ENCODE data around the gene ABHD8.
"Not testable (repeated sequence)": the region's sequence is repeated elsewhere in the genome, so short reads cannot be mapped to it uniquely, and the experiment has no call there.

The ABHD8 gene

GRCh38 chr19:17302391-17303166, 646 bp downstream of the ABHD8 start:
- Histone ChIP-seq H3K4me3 (ENCODE audit: insufficient read length, low read depth) (peak overlapping the region; percentile 61), H3K9ac (ENCODE audit: insufficient read length, low read depth) (peak overlapping the region; percentile 80), H3K27me3 (ENCODE audit: insufficient read depth, insufficient read length) (no peaks in the 10 kb centered on the region), H3K4me1 (ENCODE audit: insufficient read depth, insufficient read length) (peaks cover 9% of the 10 kb centered on the region), H3K36me3 (ENCODE audit: insufficient read depth, insufficient read length, low read length) (peaks cover 22% of the 10 kb centered on the region), H3K9me3 (ENCODE audit: insufficient read depth, low read length) (peaks cover 10% of the 10 kb centered on the region; the same call in 1 of the 2 replicates)
- no peak for TF ChIP-seq YY1 (IDR thresholded peaks at IDR 0.05; ENCODE audit: insufficient read depth, insufficient read length)
- no peak for TF ChIP-seq SUZ12 (IDR thresholded peaks at IDR 0.05; ENCODE audit: extremely low read depth, insufficient read depth, insufficient read length)
- no peak for TF ChIP-seq ZNF274 (IDR thresholded peaks at IDR 0.05; ENCODE audit: low read depth, low read length)
- no peak for DNase-seq (ENCODE audit: low read depth, low spot score)

- TF ChIP-seq ZNF274 (IDR thresholded peaks at IDR 0.05; ENCODE audit: low read depth, low read length) = no peak
- no peak for TF ChIP-seq YY1 (IDR thresholded peaks at IDR 0.05; ENCODE audit: insufficient read depth, insufficient read length)
- TF ChIP-seq SUZ12 (IDR thresholded peaks at IDR 0.05; ENCODE audit: extremely low read depth, insufficient read depth, insufficient read length) = no peak
- H3K9me3 ChIP-seq (ENCODE audit: insufficient read depth, low read length) = peaks cover 14% of the 10 kb centered on the region; the same call in 1 of the 2 replicates
- DNase-seq (ENCODE audit: low read depth, low spot score) = no peak
- no peak overlapping the region for H3K9ac ChIP-seq (ENCODE audit: insufficient read length, low read depth)
- no peak overlapping the region for H3K4me3 ChIP-seq (ENCODE audit: insufficient read length, low read depth)
- H3K27me3 ChIP-seq (ENCODE audit: insufficient read depth, insufficient read length) = no peaks in the 10 kb centered on the region
- H3K36me3 ChIP-seq (ENCODE audit: insufficient read depth, insufficient read length, low read length) = peaks cover 25% of the 10 kb centered on the region
- peaks cover 9% of the 10 kb centered on the region for H3K4me1 ChIP-seq (ENCODE audit: insufficient read depth, insufficient read length)
Measured at GRCh38 chr19:17300992-17301619, 2.1 kb downstream of the ABHD8 start.

- Histone ChIP-seq H3K4me1 (ENCODE audit: insufficient read depth, insufficient read length) (peaks cover 11% of the 10 kb centered on the region), H3K27me3 (ENCODE audit: insufficient read depth, insufficient read length) (no peaks in the 10 kb centered on the region), H3K4me3 (ENCODE audit: insufficient read length, low read depth) (no peak overlapping the region), H3K9ac (ENCODE audit: insufficient read length, low read depth) (no peak overlapping the region), H3K9me3 (ENCODE audit: insufficient read depth, low read length) (peaks cover 14% of the 10 kb centered on the region; the same call in 1 of the 2 replicates), H3K36me3 (ENCODE audit: insufficient read depth, insufficient read length, low read length) (peaks cover 39% of the 10 kb centered on the region)
- no peak for DNase-seq (ENCODE audit: low read depth, low spot score)
- TF ChIP-seq ZNF274 (IDR thresholded peaks at IDR 0.05; ENCODE audit: low read depth, low read length) (no peak), YY1 (IDR thresholded peaks at IDR 0.05; ENCODE audit: insufficient read depth, insufficient read length) (no peak)
Measured at GRCh38 chr19:17296976-17297375, 6.2 kb downstream of the ABHD8 start.

GRCh38 chr19:17296273-17296672, 7.0 kb downstream of the ABHD8 start:
- TF ChIP-seq ZNF274 (IDR thresholded peaks at IDR 0.05; ENCODE audit: low read depth, low read length) (no peak), YY1 (IDR thresholded peaks at IDR 0.05; ENCODE audit: insufficient read depth, insufficient read length) (no peak), SUZ12 (IDR thresholded peaks at IDR 0.05; ENCODE audit: extremely low read depth, insufficient read depth, insufficient read length) (no peak)
- peaks cover 14% of the 10 kb centered on the region; the same call in 1 of the 2 replicates for H3K9me3 ChIP-seq (ENCODE audit: insufficient read depth, low read length)
- no peak for DNase-seq (ENCODE audit: low read depth, low spot score)
- H3K4me1 ChIP-seq (ENCODE audit: insufficient read depth, insufficient read length) = peaks cover 7% of the 10 kb centered on the region
- peaks cover 33% of the 10 kb centered on the region for H3K36me3 ChIP-seq (ENCODE audit: insufficient read depth, insufficient read length, low read length)
- H3K27me3 ChIP-seq (ENCODE audit: insufficient read depth, insufficient read length) = no peaks in the 10 kb centered on the region
- no peak overlapping the region for H3K9ac ChIP-seq (ENCODE audit: insufficient read length, low read depth)
- H3K4me3 ChIP-seq (ENCODE audit: insufficient read length, low read depth) = no peak overlapping the region

GRCh38 chr19:17295551-17295950, 7.7 kb downstream of the ABHD8 start:
- not testable (repeated sequence) for H3K9ac ChIP-seq (ENCODE audit: insufficient read length, low read depth); H3K4me1 ChIP-seq (ENCODE audit: insufficient read depth, insufficient read length); H3K27me3 ChIP-seq (ENCODE audit: insufficient read depth, insufficient read length); H3K4me3 ChIP-seq (ENCODE audit: insufficient read length, low read depth); DNase-seq (ENCODE audit: low read depth, low spot score)
- Histone ChIP-seq H3K9me3 (ENCODE audit: insufficient read depth, low read length) (peaks cover 14% of the 10 kb centered on the region; the same call in 1 of the 2 replicates), H3K36me3 (ENCODE audit: insufficient read depth, insufficient read length, low read length) (peaks cover 26% of the 10 kb centered on the region)

GRCh38 chr19:17294051-17294891, 9.0 kb downstream of the ABHD8 start:
- Histone ChIP-seq H3K4me1 (ENCODE audit: insufficient read depth, insufficient read length) (peaks cover 9% of the 10 kb centered on the region), H3K27me3 (ENCODE audit: insufficient read depth, insufficient read length) (no peaks in the 10 kb centered on the region), H3K9me3 (ENCODE audit: insufficient read depth, low read length) (peaks cover 14% of the 10 kb centered on the region; the same call in 1 of the 2 replicates), H3K9ac (ENCODE audit: insufficient read length, low read depth) (no peak overlapping the region), H3K36me3 (ENCODE audit: insufficient read depth, insufficient read length, low read length) (peaks cover 26% of the 10 kb centered on the region), H3K4me3 (ENCODE audit: insufficient read length, low read depth) (peak overlapping the region; percentile 29)
- no peak for TF ChIP-seq SUZ12 (IDR thresholded peaks at IDR 0.05; ENCODE audit: extremely low read depth, insufficient read depth, insufficient read length)
- TF ChIP-seq YY1 (IDR thresholded peaks at IDR 0.05; ENCODE audit: insufficient read depth, insufficient read length) = no peak
- no peak for TF ChIP-seq ZNF274 (IDR thresholded peaks at IDR 0.05; ENCODE audit: low read depth, low read length)
- DNase-seq (ENCODE audit: low read depth, low spot score) = no peak

- peaks cover 26% of the 10 kb centered on the region for H3K36me3 ChIP-seq (ENCODE audit: insufficient read depth, insufficient read length, low read length)
- H3K4me1 ChIP-seq (ENCODE audit: insufficient read depth, insufficient read length) = peaks cover 9% of the 10 kb centered on the region
- peak overlapping the region; percentile 50 for H3K9ac ChIP-seq (ENCODE audit: insufficient read length, low read depth)
Measured at GRCh38 chr19:17293605-17294004, 9.6 kb downstream of the ABHD8 start.

More at GRCh38 chr19:17293605-17294004, 9.6 kb downstream of the ABHD8 start:
- Histone ChIP-seq H3K9me3 (ENCODE audit: insufficient read depth, low read length) (peaks cover 13% of the 10 kb centered on the region; the same call in 1 of the 2 replicates), H3K27me3 (ENCODE audit: insufficient read depth, insufficient read length) (no peaks in the 10 kb centered on the region), H3K4me3 (ENCODE audit: insufficient read length, low read depth) (peak overlapping the region; percentile 29)
- TF ChIP-seq YY1 (IDR thresholded peaks at IDR 0.05; ENCODE audit: insufficient read depth, insufficient read length) (no peak), ZNF274 (IDR thresholded peaks at IDR 0.05; ENCODE audit: low read depth, low read length) (no peak), SUZ12 (IDR thresholded peaks at IDR 0.05; ENCODE audit: extremely low read depth, insufficient read depth, insufficient read length) (no peak)
- DNase-seq (ENCODE audit: low read depth, low spot score) = no peak
